Measurements from ENCODE around the gene HSD11B2. TPM values are rescaled to one million over a fixed set of nuclear protein-coding genes. Genes with fewer than 3 reads are reported as not detected.
"Not testable (repeated sequence)": the region's sequence is repeated elsewhere in the genome, so short reads cannot be mapped to it uniquely, and the experiment has no call there.

The HSD11B2 gene
- total and polyA plus RNA-seq, 2 experiments from 2014 or later = 0.93 to 2.3 TPM

- no peak overlapping the region for H2AFZ ChIP-seq
- TF ChIP-seq EZH2phosphoT487 (IDR thresholded peaks at IDR 0.05; ENCODE audit: low read depth, severe bottlenecking, unreplicated experiment) = no peak
These were observed 18.6 kb upstream of the HSD11B2 start for GRCh38 chr16:67412294-67412693.

GRCh38 chr16:67413978-67414911 lies 16.7 kb upstream of the HSD11B2 start:
- no peak overlapping the region for H3K27ac ChIP-seq
- H3K36me3 ChIP-seq (replicated peaks; ENCODE audit: insufficient read depth, low read depth) = no peaks in the 10 kb centered on the region
- no peaks in the 10 kb centered on the region for H4K20me1 ChIP-seq (ENCODE audit: insufficient read depth, poor library complexity, severe bottlenecking)
- no peak overlapping the region for H3K4me2 ChIP-seq
- no peak overlapping the region for H3K4me3 ChIP-seq
- 69% methylated on average over 6 of the region's 6 CpGs for WGBS (ENCODE audit: low lambda C conversion rate, missing lambda C conversion rate)
- H3K4me1 ChIP-seq (ENCODE audit: insufficient read depth) = peaks cover 6% of the 10 kb centered on the region
- H3K9me3 ChIP-seq (ENCODE audit: low read depth) = no peaks in the 10 kb centered on the region
- no peaks in the 10 kb centered on the region for H3K27me3 ChIP-seq
- no peak overlapping the region for H2AFZ ChIP-seq
- no peak for TF ChIP-seq EZH2 (IDR thresholded peaks at IDR 0.05; ENCODE audit: borderline replicate concordance)
- TF ChIP-seq EZH2phosphoT487 (IDR thresholded peaks at IDR 0.05; ENCODE audit: low read depth, severe bottlenecking, unreplicated experiment) = no peak
- no peak for TF ChIP-seq CTCF (IDR thresholded peaks at IDR 0.05; ENCODE audit: poor library complexity)
- no peaks in the 10 kb centered on the region for H3K79me2 ChIP-seq
- no peak for DNase-seq (ENCODE audit: low spot score)
- no peaks in the 10 kb centered on the region for H3K9me2 ChIP-seq (replicated peaks; ENCODE audit: insufficient read depth)

More at GRCh38 chr16:67412294-67412693, 18.6 kb upstream of the HSD11B2 start:
- H3K36me3 ChIP-seq (replicated peaks; ENCODE audit: insufficient read depth, low read depth) = no peaks in the 10 kb centered on the region
- no peaks in the 10 kb centered on the region for H3K79me2 ChIP-seq
- H3K27me3 ChIP-seq = no peaks in the 10 kb centered on the region
- H3K4me2 ChIP-seq = no peak overlapping the region
- 43% methylated on average over 2 of the region's 2 CpGs for WGBS (ENCODE audit: low lambda C conversion rate, missing lambda C conversion rate)
- no peaks in the 10 kb centered on the region for H4K20me1 ChIP-seq (ENCODE audit: insufficient read depth, poor library complexity, severe bottlenecking)
- H3K9me3 ChIP-seq (ENCODE audit: low read depth) = no peaks in the 10 kb centered on the region
- H3K4me1 ChIP-seq (ENCODE audit: insufficient read depth) = peaks cover 6% of the 10 kb centered on the region
- H3K27ac ChIP-seq = no peak overlapping the region
- H3K9me2 ChIP-seq (replicated peaks; ENCODE audit: insufficient read depth) = no peaks in the 10 kb centered on the region
- no peak overlapping the region for H3K4me3 ChIP-seq
- DNase-seq (ENCODE audit: low spot score) = no peak

GRCh38 chr16:67415421-67415820 lies 15.5 kb upstream of the HSD11B2 start:
- H3K27me3 ChIP-seq; H3K36me3 ChIP-seq (replicated peaks; ENCODE audit: insufficient read depth, low read depth); H3K9me3 ChIP-seq (ENCODE audit: low read depth); H4K20me1 ChIP-seq (ENCODE audit: insufficient read depth, poor library complexity, severe bottlenecking); DNase-seq (ENCODE audit: low spot score); H3K9me2 ChIP-seq (replicated peaks; ENCODE audit: insufficient read depth); H3K4me1 ChIP-seq (ENCODE audit: insufficient read depth); H3K79me2 ChIP-seq: not testable (repeated sequence)
- peak overlapping the region; percentile 96 for H2AFZ ChIP-seq
- peak overlapping the region; percentile 74 for H3K27ac ChIP-seq
- WGBS (ENCODE audit: low lambda C conversion rate, missing lambda C conversion rate) = 98% methylated on average over 17 of the region's 19 CpGs
- H3K4me2 ChIP-seq = peak overlapping the region; percentile 94
- peak overlapping the region; percentile 76 for H3K4me3 ChIP-seq

- WGBS (ENCODE audit: low lambda C conversion rate, missing lambda C conversion rate) = 5% methylated on average over 72 of the region's 73 CpGs
- peak; percentile 88 for DNase-seq (ENCODE audit: low spot score)
- TF ChIP-seq EZH2phosphoT487 (IDR thresholded peaks at IDR 0.05; ENCODE audit: low read depth, severe bottlenecking, unreplicated experiment) (no peak), CTCF (IDR thresholded peaks at IDR 0.05; ENCODE audit: poor library complexity) (peak; percentile 63)
- no peaks in the 10 kb centered on the region for H4K20me1 ChIP-seq (ENCODE audit: insufficient read depth, poor library complexity, severe bottlenecking)
- H3K9me3 ChIP-seq (ENCODE audit: low read depth) = no peaks in the 10 kb centered on the region
- H2AFZ ChIP-seq = peak within 1 kb of the TSS; percentile 96
- no peaks in the 10 kb centered on the region for H3K36me3 ChIP-seq (replicated peaks; ENCODE audit: insufficient read depth, low read depth)
- H3K79me2 ChIP-seq = no peaks in the 10 kb centered on the region
- H3K4me3 ChIP-seq = peak within 1 kb of the TSS; percentile 76
- peaks cover 6% of the 10 kb centered on the region for H3K4me1 ChIP-seq (ENCODE audit: insufficient read depth)
- no peaks in the 10 kb centered on the region for H3K27me3 ChIP-seq
- H3K4me2 ChIP-seq = peak within 1 kb of the TSS; percentile 94
- H3K9me2 ChIP-seq (replicated peaks; ENCODE audit: insufficient read depth) = no peaks in the 10 kb centered on the region
- peak within 1 kb of the TSS; percentile 74 for H3K27ac ChIP-seq
These were observed 14.8 kb upstream of the HSD11B2 start, which contains the start of gene ZDHHC1 for GRCh38 chr16:67415872-67416793. Gene ZDHHC1, minus strand, starts transcription at chr16:67416477. Its CDS starts 8,702 bp downstream, at chr16:67407775.
